HG03460 (cell line): ENCODE data around the gene CAMK2G.

Source experiments
- ATAC-seq: cut with Tn5 transposase; IDR thresholded peaks from one replicate; pipeline ENCODE4 v1.9.1; 2021; ENCODE audit not compliant: unreplicated experiment

CAMK2G gene

DNA sequence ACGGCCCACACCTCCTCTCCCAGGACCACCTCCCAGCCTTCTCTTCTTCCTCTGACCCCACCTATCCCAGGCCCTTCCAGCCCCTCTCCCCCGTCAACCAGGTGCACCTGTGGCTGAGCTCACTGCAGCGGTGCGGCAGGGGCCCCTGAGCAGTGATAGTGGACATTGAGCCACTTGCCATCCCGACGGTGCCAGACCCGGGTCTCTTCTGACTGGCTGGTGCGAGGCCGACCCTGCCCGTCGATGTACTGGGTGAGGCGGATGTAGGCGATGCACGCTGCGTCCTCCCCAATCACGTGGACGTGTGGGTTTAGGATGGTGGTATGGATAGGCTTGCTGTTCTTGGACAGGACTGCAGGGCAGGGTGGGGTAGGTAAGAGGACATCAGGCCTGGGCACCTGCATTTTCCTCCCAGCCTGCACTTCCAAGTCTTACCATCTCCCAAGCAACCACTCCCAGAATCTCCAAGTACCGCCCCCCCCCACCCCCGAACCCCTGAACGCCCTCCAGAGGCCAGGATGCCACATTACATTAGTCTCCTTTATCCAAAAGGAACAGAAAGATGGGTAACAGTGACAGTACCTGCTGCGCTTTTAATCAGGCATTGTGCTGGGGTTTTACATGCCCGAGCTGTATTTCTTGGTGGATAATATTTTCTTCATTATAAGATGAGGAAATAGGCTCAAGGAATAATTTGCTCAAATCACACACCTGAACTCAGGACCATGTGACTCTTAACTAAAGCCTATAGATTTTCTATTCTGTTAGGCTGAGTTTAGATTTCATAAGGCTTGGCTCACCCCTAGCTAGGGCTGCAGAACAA, 59.2 kb downstream of the CAMK2G start:
- no peak for ATAC-seq

DNA sequence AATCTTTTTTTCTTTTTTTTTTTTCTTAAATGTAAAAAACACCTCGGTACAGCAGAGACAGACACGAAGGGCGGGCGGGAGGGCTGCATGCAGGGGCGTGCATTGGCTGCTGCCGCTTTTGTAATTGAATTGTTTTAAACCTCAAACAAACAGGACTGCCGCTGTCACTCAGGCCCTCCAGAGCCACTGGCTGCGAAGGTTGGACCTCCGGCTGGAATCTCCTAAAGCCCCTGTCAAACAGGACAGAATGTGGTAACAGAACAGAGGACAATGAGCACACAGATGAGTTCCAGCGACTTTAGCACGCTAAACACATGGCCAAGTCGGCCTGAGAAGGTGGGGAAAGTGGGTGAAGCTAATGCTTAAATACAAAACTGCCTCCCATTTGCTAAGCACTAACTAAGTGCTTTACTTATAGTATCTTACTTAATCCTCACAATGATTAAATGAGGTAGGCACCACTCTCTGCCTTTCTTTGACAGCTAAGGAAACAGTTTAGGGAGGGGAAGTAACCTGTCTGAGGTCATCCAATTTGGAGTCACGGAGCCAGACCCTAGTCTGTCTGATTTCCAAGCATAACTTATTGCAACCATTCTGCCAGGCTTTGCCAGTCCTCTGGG, 60.0 kb downstream of the CAMK2G start:
- no peak for ATAC-seq

DNA sequence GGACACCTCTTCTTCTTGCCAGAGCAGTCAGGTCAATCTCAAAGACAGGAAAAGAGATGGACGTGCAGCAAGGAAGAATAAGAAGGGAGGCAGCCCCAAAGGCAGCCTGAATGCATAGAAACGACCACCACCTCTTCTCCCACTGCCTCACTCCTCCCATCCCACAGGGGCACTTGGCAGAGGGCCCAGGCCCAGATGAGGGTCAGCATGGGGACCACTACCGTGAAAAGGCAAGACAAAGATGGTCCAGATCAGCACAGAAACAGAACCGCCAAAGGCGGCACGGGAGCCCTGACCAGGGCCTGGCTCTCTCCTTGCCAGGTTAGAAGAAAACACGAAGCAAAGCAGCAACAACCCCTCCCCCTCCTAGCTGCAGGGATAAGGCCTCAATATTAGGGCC, 61.0 kb downstream of the CAMK2G start:
- ATAC-seq = no peak

DNA sequence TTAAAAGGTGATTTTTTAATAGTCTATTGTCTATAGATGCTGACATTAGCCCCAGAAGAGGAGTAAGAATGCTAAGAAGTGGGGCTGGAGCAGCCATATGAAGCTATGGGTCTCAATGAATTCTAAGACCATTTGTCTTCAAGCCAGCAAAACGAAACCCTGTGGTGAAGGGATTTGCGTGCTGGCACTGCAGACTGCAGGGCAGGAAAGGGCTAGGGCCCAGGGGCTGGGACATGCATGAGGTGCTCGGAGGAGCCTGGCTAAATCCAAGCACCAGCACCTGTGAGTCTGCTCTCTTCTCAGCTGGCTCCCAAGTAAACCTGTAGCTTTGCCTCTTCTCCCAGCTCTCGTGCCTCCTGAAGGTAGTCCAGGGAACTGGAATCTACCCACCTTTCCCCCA, 61.7 kb downstream of the CAMK2G start:
- no peak for ATAC-seq

DNA sequence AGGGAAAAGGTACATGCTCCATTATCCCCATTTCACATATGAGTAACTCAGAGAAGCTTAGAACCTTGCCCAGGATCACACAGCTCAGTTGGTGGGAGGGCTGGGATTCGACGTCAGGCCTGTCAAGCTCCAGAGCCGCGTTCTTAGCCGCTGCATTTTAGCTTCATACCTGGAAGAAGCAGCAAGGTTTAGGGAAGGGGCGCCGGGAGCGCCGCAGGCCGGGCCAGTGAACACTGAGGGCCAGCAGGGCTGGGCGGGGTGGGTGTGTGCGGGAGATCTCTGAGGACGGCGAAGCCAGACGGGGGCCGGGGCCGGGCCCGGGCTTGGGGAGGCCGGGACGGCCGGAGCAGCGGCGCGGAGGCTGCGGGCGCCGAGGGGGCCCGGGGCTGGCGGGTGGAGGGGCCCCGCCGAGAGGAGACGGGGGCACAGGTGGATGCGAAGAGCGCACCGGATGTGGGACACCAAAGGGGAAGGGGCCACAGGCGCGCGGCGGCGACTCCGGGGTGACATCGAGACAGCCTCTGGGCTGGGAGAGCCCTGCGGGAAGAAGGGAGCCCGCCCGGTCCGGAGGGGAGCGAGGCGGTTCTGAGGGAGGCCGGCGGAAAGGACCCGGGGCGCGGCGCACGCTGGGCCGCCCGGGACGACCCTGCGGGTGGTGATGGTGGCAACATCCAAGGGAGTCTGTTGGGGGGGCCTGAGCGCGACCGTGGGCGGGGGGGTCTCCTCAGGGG, 63.5 kb downstream of the CAMK2G start:
- peak; percentile 39 for ATAC-seq

- ATAC-seq = no peak
Measured at GRCh38 chr10:73810358-73810734, 64.0 kb downstream of the CAMK2G start.

DNA sequence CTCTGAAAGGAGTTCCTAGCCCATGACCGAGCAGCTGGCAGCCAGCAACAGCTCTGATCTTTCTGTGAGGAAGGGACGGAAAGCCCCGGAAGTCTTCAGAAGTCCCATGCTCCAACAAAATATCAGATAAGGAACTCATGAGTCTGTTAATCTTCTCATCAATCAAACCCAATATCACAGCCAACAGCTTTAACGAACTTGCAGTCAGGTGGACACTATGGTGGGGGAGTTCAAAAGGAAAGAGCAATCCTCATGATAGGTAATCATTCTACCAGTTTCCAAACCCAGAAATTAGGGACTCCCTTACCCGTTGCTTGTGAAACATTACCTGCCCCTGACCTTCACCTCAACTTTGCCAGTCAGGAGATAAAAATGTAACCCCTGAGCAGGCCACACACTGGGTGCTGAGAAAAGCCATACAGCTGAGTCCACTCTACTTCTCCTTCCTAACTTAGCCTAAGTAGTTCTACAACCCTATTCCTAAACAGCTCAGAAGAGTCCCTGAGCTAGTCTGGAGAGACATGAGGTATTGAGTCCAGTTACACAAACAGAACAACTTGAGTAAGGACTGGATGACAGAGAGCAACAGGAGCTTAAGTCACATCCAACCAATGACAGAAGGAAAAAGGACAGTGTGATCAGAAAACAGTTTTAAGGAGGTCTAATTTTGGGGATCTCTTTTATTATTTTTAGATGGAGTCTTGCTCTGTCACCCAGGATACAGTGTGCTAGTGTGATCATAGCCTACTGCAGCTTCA, 65.1 kb downstream of the CAMK2G start:
- ATAC-seq = no peak

DNA sequence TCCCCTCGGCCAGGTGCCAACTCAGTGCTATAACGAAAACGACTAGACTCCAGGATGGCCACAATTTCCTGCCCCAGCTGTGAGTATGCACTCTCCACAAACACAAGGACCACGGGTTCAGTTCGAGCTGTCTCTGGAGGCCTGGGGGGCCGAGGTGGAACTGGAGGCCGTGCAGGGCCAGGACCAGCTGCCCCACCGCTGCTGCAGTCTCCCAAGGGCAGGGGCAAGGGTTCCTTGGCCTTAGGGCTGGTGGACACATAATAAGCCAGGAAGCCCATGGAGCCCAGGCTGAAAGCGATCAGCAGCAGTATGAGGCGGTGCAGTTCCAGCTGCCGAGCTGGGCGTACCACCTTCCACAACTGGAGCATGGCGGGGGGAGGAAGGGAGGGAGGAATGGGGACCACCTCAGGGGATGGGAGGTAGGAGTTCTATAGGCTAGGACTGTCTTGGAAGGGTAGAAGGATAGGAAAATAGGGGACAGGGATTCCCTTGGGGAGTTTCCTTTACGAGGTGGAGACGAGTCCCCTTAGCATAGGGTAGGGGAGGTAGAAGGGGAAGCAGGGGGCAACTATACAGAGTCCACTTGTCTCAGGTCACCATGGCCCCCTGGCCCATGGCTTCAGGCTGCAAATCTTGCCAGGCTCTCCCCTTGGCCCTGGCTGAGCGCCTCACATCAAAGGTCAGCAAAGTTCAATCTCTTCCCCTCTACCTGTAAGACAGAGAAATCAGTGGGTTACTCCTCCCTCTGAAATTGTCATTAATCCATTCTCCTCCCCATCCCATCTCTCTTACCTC, 66.1 kb downstream of the CAMK2G start:
- ATAC-seq = no peak

- no peak for ATAC-seq
Measured at GRCh38 chr10:73807471-73807870, 66.9 kb downstream of the CAMK2G start.

DNA sequence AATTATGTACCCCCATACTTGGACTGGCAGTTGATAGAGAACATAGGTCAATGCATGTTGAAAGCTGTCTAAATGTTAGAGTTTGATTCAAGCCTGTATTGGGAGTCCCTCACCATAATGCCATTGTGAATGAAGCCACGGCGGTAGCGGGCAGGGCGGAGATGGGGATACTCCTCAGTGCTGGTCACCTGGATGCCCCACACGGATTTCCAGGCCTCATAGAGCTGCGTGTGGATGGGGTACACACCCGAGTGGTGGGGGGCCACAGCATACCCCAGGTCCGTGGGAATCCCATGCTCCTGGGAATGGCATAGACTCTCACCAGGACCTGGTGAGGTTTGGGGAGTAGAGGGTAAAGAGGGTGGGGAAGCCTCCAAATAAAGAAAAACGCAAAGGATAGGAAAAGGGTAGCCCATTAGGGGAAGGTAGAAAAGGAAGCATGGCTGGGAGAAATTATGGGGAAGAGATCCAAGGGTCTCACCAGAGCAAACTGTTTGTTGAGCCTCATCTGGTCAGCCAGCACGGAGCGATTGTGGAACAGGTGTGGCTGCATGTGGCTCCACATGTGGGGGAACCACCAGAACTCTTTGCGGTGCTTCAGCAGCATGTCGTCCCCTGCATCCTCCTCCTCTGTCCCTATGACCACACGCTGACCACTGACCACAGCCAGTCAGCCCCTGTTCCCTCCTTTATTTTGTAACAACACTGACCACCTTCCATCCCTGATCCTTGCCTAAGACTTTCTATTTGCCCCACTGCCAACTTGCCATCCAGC, 68.0 kb downstream of the CAMK2G start:
- no peak for ATAC-seq

- ATAC-seq = peak; percentile 68
Measured at GRCh38 chr10:73803680-73804286, 70.6 kb downstream of the CAMK2G start.

DNA sequence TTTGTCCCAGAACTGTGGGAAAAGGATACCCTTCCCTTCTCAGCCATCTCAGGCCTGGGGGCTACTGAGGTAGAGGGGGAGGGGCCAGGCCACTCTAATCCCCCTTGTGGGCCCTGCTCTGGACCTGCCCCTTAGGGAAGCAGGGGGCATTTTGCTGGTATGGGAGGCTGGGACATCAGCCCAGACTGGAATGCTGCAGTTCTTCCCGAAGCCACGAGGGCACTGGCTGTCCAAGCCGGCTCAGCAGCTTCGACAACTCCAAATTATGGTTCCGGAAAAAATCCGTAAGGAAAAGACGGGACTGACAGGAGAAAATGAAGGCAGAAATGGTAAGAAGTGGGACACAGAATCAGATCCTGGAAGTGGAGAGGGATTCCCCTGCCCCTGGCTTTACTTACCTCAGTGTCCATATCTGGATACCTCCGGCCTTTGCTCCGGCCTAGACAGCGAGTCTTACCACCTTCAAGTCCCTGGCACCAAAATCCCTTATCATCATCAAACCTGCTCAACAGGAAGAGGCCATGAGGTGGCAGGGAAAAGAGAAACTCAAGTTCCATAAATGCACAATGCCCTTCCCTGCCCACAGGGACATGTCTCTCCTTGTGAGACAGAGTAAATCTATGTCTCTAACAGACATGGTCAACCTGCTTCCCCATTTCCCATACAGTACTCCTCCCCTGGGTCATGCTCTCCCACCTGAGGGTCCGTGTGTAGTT, 71.9 kb downstream of the CAMK2G start:
- no peak for ATAC-seq

- ATAC-seq = no peak
Measured at GRCh38 chr10:73801253-73801590, 73.1 kb downstream of the CAMK2G start.

DNA sequence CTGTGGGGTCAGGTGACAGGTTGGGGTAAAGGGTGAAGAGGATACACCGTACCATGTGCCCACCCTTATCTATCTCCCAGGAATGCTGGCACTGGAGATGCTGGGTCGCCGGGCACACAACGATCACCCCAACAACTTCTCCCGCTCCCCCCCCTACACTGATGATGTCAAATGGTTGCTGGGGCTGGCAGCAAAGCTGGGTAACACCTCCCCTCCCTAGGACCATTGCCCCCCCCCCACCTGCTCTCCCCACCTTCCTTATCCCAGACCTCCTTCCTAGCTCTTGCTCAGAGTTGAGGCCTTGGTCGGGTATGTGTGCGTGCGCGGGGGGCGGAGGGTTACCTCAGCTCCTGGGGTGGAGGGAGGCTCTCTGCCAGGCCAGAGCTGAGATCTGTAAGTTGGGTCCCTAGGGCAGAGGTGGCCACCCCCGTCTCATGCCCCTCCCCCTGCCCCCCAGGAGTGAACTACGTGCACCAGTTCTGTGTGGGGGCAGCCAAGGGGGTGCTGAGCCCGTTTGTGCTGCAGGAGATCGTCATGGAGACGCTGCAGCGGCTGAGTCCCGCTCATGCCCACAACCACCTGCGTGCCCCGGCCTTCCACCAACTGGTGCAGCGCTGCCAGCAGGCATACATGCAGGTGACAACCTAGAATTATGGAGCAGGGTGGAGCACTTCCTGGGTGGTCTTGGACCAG, 73.6 kb downstream of the CAMK2G start:
- no peak for ATAC-seq

GRCh38 chr10:73799899-73800559, 74.3 kb downstream of the CAMK2G start:
- no peak for ATAC-seq

DNA sequence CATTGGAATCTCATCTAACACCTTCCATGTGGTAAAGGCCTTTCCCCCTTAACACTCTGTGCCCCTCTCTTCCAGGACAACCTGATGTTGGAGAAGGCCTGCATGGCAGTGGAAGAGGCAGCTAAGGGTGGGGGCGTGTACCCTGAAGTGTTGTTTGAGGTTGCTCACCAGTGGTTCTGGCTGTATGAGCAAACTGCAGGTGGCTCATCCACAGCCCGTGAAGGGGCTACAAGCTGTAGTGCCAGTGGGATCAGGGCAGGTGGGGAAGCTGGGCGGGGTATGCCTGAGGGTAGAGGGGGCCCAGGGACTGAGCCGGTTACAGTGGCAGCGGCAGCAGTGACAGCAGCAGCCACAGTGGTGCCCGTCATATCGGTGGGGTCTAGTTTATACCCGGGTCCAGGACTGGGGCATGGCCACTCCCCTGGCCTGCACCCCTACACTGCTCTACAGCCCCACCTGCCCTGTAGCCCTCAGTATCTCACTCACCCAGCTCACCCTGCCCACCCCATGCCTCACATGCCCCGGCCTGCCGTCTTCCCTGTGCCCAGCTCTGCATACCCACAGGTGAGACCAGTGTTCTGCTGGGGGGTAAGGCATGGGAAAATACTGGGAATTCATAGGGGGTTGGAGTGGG, 75.3 kb downstream of the CAMK2G start:
- no peak for ATAC-seq

DNA sequence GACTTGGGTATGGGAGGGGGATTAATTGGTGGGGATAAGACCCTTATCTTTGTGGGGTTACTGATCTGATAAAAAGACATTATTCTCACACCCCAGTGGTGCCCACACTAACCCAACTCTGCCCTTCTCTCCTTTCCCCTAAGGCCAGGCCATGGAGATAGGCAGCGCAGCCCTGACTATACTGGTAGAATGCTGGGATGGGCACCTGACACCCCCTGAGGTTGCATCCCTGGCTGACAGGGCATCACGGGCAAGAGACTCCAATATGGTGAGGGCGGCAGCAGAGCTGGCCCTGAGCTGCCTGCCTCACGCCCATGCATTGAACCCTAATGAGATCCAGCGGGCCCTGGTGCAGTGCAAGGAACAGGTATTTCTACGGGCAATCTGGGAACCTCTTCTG, 76.3 kb downstream of the CAMK2G start:
- ATAC-seq = no peak
